GM21723 (cell line): Measurements from ENCODE around the gene EFHC2.

ENCODE experiments used
- ATAC-seq: cut with Tn5 transposase; IDR thresholded peaks from one replicate; pipeline ENCODE4 v1.9.1; 2021; ENCODE audit warnings: mild to moderate bottlenecking, moderate library complexity; ENCODE audit not compliant: unreplicated experiment

Gene EFHC2

DNA sequence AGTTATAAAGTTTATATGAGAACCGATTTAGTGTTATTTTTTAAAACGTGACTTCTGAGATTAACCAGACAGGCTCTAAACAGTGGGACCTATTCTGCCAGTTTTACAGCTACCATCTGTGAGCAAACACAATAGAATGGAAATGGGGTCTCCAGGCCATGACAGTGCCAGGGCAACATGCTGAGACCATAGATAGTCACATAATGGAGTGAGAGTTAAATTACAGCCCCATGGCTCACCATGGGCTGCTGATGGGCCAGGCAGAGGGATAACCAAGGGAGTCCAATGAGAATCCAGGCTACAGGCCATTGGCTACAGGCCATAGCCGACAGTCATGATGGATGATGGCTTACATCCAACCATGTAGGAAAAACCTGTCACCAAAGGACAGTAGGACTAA lies 186.7 kb downstream of the EFHC2 start:
- ATAC-seq, result no peak

DNA sequence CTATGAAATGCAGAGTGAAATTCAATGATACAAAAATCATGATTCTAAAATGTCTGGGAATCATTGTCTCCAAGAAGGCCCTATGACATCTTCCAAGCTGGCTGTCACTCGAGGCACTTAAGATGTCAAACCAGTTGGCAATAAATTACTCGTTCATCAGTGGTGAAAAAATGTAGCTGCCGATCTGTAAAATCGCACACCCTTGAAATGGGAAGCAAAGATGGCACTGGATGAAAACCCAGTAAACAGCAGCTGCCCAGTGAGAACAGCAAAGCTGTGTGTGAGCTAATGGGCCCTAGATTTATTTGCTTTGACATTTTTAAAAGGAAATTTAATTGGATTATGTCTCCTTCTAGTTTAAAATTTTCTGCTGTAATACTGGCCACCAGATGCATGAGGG lies 188.3 kb downstream of the EFHC2 start:
- ATAC-seq, result no peak

DNA sequence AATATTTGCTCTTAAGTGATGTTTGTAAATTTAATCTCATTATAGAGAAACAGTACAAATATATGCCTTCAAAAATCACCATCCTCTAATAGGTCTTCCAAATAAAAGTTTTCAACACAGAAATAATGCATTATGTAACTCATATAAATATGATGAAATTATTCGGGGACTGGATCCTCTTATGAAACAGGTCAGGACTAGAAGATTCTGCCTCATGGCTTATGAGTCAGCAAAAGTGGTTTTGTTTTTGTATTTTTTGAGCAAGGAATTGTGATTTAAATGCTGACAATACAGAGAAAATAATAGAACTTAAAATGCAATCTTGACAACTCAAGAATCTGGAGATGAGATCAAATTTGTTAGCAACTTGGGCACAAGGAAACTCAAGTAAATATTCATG lies 190.6 kb downstream of the EFHC2 start:
- ATAC-seq, result no peak

DNA sequence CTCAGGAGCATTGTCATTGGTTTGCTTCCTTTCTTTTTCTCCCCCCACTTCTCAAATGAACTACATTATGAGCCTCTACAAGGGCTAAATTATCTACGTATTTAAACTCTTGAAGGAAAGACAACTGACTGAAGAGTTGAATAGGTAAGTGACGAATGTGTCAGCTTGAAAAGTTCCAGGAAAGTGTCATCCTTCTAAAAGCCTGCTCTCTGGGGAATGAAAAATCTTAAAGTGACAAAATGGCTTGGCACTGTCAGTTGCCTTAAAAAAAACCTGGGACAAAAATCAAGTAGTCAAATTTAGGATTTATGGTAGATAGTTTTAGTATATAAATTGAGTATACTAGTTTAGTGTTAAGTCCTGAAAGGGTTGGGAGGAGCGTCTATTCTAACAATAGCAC lies 196.3 kb downstream of the EFHC2 start:
- ATAC-seq, result no peak

DNA sequence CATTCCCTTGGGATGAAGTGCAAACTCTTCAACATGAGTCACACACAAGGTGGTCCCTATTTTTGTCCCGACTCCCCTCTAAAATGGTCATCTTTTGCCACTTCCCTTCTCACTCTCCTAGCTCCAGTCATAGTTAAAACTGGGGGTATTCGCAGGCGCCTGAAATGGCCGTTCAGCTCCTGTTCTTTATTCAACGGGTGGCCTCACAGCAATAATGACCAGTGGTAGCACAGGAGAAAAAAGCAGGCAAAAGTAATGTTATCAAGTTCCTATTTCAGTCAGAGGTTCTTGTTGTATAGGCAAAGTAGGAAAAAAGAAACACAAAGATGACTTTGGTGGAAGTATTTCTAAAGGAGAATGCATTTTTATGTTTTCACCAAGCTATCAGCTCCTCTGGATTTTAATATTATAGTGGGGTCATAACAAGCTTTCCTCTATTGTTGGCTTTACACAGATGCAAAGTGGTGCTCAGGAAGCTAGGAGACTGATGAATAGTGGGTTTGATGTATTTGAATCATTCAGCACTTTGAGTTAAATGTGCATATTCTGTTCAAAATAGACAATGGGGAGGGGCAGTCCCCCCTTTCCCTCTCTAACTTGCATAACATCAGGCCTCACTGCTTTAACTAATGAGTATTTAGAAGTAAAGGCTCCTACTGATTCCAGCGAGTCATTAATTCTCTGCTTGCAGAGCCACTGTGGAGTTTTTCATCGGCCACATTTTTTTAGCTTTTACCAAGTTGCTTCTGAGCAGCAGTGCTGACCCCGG lies 199.1 kb downstream of the EFHC2 start:
- no peak for ATAC-seq

DNA sequence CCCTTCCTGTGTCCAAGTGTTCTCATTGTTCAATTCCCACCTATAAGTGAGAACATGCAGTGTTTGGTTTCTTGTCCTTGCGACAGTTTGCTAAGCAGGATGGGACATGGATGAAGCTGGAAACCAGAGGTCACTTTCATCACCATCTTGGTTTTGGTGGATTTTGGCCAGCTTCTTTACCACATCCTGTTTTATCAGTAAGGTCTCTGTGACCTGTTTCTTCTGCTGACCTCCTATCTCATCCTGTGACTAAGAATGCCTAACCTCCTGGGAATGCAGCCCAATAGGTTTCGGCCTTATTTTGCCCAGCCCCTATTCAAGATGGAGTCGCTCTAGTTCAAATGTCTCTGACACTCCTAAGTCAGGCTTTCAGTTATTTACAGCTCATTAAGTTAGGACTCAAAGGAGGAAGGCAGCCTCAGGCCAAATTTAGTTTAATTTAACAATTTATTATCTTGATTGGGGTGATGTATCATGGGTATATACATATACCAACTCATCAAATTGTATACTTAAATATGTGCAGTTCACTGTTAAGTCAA lies 200.3 kb downstream of the EFHC2 start:
- no peak for ATAC-seq

DNA sequence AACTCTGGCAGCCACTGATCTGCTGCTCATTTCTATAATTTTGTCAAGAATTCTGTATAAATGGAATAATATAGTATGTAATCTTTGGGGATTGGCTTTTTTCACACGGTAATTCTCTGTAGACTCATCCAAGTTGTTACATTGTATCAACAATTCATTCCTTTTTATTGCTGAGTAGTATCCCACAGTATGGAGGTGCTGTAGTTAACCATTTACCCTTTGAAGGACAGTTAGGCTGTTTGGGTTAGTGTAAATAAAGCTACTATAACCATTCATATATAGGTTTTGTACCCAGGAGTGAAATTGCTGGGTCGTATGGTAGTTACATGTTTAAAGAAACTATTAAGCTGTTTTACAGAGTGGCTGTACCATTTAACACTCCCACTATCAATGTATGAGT lies 213.3 kb downstream of the EFHC2 start:
- ATAC-seq, result no peak

DNA sequence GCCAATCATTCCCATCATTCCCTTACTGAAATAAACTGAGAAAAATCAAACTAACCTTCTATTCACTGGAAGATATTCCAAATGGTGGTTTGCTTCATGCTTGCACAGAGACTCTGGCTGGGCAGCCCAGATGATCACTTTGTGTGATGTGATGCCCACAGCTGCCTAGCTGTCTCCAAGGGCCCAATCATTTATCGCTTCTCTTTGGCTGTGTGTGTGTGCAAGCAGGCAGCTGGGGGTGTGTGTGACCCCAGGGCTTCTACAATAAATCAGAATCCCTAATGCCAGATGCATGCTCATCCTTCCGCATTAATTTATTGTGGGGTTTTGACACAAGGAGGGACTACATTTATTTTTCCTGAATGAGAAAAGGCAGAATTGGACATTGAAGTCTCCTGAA lies 230.1 kb downstream of the EFHC2 start:
- ATAC-seq, result no peak

DNA sequence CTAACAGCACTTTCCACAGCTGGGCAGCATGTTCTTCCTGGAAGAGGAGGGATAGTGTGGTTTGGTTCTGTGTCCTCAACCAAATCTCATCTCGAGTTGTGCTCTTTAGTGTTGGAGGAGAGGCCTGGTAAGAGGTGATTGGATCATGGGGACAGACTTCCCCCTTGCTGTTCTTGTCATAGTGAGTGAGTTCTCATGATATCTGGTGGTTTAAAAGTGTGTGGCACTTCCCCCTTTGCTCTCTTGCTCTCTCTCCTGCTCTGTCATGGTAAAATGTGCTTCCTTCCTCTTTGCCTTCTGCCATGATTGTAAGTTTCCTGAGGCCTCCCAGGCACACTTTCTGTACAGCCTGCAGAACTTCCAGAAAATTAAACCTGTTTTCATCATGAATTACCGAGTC lies 236.6 kb downstream of the EFHC2 start:
- ATAC-seq, result no peak

DNA sequence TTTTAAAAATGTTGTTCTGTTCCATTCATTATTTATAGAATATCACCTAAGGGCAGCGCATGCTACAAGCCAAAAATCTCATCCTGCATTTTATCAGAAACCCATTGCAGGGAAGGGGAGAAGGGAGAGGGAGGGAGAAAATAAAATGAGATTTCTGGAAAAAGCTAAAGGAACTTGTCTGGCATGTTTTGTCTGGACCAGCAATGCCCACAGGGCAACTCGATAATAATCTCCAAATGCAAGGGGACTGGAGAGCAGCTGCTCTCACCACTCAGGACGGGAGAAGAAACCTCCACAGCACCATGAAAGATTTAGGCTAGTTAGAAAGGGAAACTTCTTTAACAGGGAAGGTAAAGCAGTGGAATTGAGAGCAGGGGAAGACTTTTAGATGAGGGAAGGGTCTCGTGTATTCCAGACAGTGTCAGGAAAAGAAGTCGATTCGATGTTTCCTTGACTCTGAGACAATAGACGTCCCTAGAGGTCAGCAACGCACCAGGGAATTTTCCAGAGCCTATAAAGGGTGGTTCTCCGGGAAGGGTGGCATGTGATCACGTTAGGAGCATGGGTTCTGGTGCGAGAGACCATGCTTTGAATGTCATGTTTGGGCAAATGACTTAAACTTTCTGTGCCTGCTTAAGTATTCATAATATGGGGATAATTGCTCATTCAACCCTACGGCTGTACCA lies 238.1 kb downstream of the EFHC2 start:
- ATAC-seq, result no peak

DNA sequence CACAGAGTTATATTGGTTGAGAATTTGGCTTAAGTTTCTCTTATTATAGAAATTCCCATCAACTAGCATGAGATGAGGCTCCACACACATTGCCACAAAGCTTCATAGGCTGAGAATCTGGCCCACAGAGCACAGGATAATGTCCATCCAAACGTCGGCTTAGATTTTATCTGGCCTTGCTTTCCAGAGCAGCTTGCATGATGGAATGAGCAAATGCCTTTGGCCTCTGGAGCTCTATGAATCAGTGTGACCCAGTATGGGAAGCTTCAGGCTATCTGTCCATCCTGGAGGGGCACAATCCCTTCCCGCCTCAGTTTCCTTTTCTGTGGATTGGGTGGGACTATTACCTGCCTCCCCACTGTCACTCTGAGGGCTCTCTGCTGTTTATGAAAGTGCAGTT lies 238.8 kb downstream of the EFHC2 start:
- no peak for ATAC-seq

DNA sequence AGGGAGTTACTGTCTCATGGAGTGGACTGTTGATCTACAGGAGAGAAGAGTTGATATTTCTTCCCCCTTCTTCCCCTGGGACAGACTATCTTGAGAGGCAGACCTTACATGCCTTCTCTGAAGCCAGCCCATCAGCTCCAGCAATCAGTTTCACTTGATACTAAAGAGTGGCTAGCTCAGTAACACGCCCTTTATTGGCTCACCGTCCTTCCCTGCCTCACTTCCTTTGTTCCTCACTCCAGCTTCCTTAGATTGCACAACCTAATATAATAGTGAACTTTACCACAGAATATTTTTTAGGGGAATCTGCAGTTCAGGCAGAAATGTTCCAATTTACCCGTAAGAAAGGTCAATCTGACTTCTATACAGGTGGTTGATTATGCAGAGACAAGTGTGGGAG lies 242.2 kb downstream of the EFHC2 start:
- ATAC-seq, result no peak

DNA sequence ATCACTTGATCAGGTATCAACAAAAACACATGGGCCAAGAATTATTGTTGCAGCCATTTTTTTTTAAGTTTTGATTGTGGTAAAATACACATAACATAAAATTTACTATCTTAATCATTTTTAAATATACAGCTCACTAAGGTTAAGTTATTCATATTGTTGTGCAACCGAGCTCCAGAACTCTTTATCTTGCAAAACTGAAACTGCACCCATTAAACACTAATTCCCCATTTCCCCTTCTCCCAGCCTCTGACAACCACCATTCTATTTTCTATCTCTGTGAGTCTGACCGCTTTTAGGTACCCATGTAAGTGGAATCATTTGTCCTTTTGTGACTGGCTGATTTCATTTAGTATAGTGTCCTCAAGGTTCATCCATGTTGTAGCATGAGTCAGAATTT lies 244.1 kb downstream of the EFHC2 start:
- no peak for ATAC-seq
